Neural progenitor cell (in vitro differentiated cells): ENCODE measurements around the gene CLDN9. TPM values are rescaled to one million over a fixed set of nuclear protein-coding genes. Genes with fewer than 3 reads are reported as not detected.
A peak's percentile ranks its signal among the peaks of the same experiment; 100 is the strongest.

Experiments
- DNase-seq: peaks from one replicate; pipeline ENCODE4 v3.0.0-alpha.2; 2016; ENCODE audit warnings: low spot score
- H2AFZ ChIP-seq: fragments of 200-600 bp; sonication (generic); replicated peaks from 2 replicates; pipeline ENCODE4 v1.6.1; 2016; ENCODE audit warnings: antibody characterized with exemption
- H3F3A ChIP-seq: fragments of 200-600 bp; sonication (generic); 2 replicates; pipeline ENCODE4 v1.6.1; 2016; ENCODE audit warnings: antibody characterized with exemption, low read depth
- H3K27ac ChIP-seq: fragments of 200-600 bp; sonication (generic); 2 replicates; pipeline ENCODE4 v1.5.1; 2016; ENCODE audit warnings: mild to moderate bottlenecking
- H3K27me3 ChIP-seq: fragments of 200-600 bp; sonication (generic); 2 replicates; pipeline ENCODE4 v1.6.1; 2016; ENCODE audit warnings: mild to moderate bottlenecking, moderate library complexity
- H3K36me3 ChIP-seq: fragments of 200-600 bp; sonication (generic); 2 replicates; pipeline ENCODE4 v1.5.1; 2016
- H3K4me1 ChIP-seq: fragments of 200-600 bp; sonication (generic); 2 replicates; pipeline ENCODE4 v1.6.1; 2016; ENCODE audit warnings: mixed run types
- H3K4me2 ChIP-seq: fragments of 200-600 bp; sonication (generic); 2 replicates; pipeline ENCODE4 v1.6.1; 2016
- H3K4me3 ChIP-seq: fragments of 200-600 bp; sonication (generic); 2 replicates; pipeline ENCODE4 v1.5.1; 2016
- H3K79me2 ChIP-seq: fragments of 200-600 bp; sonication (generic); 2 replicates; pipeline ENCODE4 v1.6.1; 2016; ENCODE audit warnings: low read depth
- H3K9ac ChIP-seq: fragments of 200-600 bp; sonication (generic); 2 replicates; pipeline ENCODE4 v1.6.1; 2016
- H3K9me3 ChIP-seq: fragments of 200-600 bp; sonication (generic); 2 replicates; pipeline ENCODE4 v1.5.1; 2016; ENCODE audit warnings: low read depth
- H4K20me1 ChIP-seq: fragments of 200-600 bp; sonication (generic); 2 replicates; pipeline ENCODE4 v1.6.1; 2016; ENCODE audit warnings: low read depth
- H3K27ac Mint-ChIP-seq: 3 replicates; pipeline ENCODE4 v1.8.0; 2021; ENCODE audit warnings: mixed read lengths
- H3K27me3 Mint-ChIP-seq: 2 replicates; pipeline ENCODE4 v1.8.0; 2022; ENCODE audit warnings: low read depth, mild to moderate bottlenecking, inconsistent platforms, moderate library complexity, mixed read lengths; ENCODE audit not compliant: insufficient read depth
- H3K36me3 Mint-ChIP-seq: 3 replicates; pipeline ENCODE4 v1.8.0; 2021; ENCODE audit warnings: mixed read lengths
- H3K4me1 Mint-ChIP-seq: 3 replicates; pipeline ENCODE4 v1.8.0; 2021; ENCODE audit warnings: mixed read lengths
- H3K4me3 Mint-ChIP-seq: 3 replicates; pipeline ENCODE4 v1.8.0; 2021; ENCODE audit warnings: mild to moderate bottlenecking, moderate library complexity, mixed read lengths
- H3K9me3 Mint-ChIP-seq: 3 replicates; pipeline ENCODE4 v1.8.0; 2020; ENCODE audit warnings: mixed read lengths
- EZH2 ChIP-seq: fragments of 200-600 bp; sonication (generic); IDR thresholded peaks from 2 replicates; pipeline ENCODE4 v1.6.1; 2017; ENCODE audit warnings: antibody characterized with exemption, mild to moderate bottlenecking, moderate library complexity
- EZH2phosphoT487 ChIP-seq: fragments of 200-600 bp; sonication (generic); IDR thresholded peaks from 2 replicates; pipeline ENCODE4 v1.6.1; 2017; ENCODE audit warnings: antibody characterized with exemption
- total RNA-seq: library from RNA; depleted of rRNA; stranded (reverse); fragments of >200 nt; gene quantifications from 2 replicates; pipeline ENCODE4 v1.2.3, GENCODE V29; 2015; ENCODE audit warnings: low replicate concordance
- TF ChIP-seq, protein P1 (sequence below): fragments of 200-600 bp; sonication (generic); IDR thresholded peaks from 2 replicates; pipeline ENCODE4 v1.5.1; 2017; ENCODE audit warnings: antibody characterized with exemption, mild to moderate bottlenecking

The CLDN9 gene
- total RNA-seq, 1 donor from 2014 or later: not detected

GRCh38 chr16:2967211-2967631, 45.5 kb upstream of the CLDN9 start:
- H2AFZ ChIP-seq: no peak overlapping the region
- peaks cover 60% of the 10 kb centered on the region for H4K20me1 ChIP-seq
- H3K9ac ChIP-seq: no peak overlapping the region
- no peak overlapping the region for H3K27ac ChIP-seq
- TF ChIP-seq EZH2: peak; percentile 42
- peak; percentile 38 for TF ChIP-seq EZH2phosphoT487
- TF ChIP-seq, protein P1, sequence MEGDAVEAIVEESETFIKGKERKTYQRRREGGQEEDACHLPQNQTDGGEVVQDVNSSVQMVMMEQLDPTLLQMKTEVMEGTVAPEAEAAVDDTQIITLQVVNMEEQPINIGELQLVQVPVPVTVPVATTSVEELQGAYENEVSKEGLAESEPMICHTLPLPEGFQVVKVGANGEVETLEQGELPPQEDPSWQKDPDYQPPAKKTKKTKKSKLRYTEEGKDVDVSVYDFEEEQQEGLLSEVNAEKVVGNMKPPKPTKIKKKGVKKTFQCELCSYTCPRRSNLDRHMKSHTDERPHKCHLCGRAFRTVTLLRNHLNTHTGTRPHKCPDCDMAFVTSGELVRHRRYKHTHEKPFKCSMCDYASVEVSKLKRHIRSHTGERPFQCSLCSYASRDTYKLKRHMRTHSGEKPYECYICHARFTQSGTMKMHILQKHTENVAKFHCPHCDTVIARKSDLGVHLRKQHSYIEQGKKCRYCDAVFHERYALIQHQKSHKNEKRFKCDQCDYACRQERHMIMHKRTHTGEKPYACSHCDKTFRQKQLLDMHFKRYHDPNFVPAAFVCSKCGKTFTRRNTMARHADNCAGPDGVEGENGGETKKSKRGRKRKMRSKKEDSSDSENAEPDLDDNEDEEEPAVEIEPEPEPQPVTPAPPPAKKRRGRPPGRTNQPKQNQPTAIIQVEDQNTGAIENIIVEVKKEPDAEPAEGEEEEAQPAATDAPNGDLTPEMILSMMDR: no peak
- Mint-ChIP-seq H3K36me3 (peaks cover 4% of the 10 kb centered on the region), H3K27ac (no peak overlapping the region), H3K27me3 (peaks cover 17% of the 10 kb centered on the region), H3K9me3 (peaks cover 5% of the 10 kb centered on the region), H3K4me3 (no peak overlapping the region), H3K4me1 (peaks cover 21% of the 10 kb centered on the region)
- H3K27me3 ChIP-seq: peaks cover 66% of the 10 kb centered on the region
- H3K4me1 ChIP-seq: peaks cover 22% of the 10 kb centered on the region
- peak overlapping the region; percentile 9 for H3K4me2 ChIP-seq
- H3K36me3 ChIP-seq: no peaks in the 10 kb centered on the region
- no peaks in the 10 kb centered on the region for H3K9me3 ChIP-seq
- H3F3A ChIP-seq: peaks cover 57% of the 10 kb centered on the region
- no peaks in the 10 kb centered on the region for H3K79me2 ChIP-seq
- no peak overlapping the region for H3K4me3 ChIP-seq
- DNase-seq: no peak

GRCh38 chr16:2967721-2968161, 45.0 kb upstream of the CLDN9 start:
- no peak overlapping the region for H2AFZ ChIP-seq
- Mint-ChIP-seq H3K9me3 (peaks cover 5% of the 10 kb centered on the region), H3K36me3 (peaks cover 5% of the 10 kb centered on the region), H3K27me3 (peaks cover 16% of the 10 kb centered on the region), H3K27ac (no peak overlapping the region), H3K4me3 (peak overlapping the region; percentile 82), H3K4me1 (peaks cover 21% of the 10 kb centered on the region)
- no peak overlapping the region for H3K27ac ChIP-seq
- H3K4me2 ChIP-seq: no peak overlapping the region
- no peaks in the 10 kb centered on the region for H3K79me2 ChIP-seq
- peaks cover 61% of the 10 kb centered on the region for H3K27me3 ChIP-seq
- H3K4me3 ChIP-seq: no peak overlapping the region
- H3K9ac ChIP-seq: no peak overlapping the region
- H3F3A ChIP-seq: peaks cover 52% of the 10 kb centered on the region
- peaks cover 20% of the 10 kb centered on the region for H3K4me1 ChIP-seq
- H3K36me3 ChIP-seq: no peaks in the 10 kb centered on the region
- DNase-seq: no peak
- peaks cover 65% of the 10 kb centered on the region for H4K20me1 ChIP-seq
- TF ChIP-seq, protein P1: no peak
- TF ChIP-seq EZH2 (no peak), EZH2phosphoT487 (no peak)
- H3K9me3 ChIP-seq: no peaks in the 10 kb centered on the region

DNA sequence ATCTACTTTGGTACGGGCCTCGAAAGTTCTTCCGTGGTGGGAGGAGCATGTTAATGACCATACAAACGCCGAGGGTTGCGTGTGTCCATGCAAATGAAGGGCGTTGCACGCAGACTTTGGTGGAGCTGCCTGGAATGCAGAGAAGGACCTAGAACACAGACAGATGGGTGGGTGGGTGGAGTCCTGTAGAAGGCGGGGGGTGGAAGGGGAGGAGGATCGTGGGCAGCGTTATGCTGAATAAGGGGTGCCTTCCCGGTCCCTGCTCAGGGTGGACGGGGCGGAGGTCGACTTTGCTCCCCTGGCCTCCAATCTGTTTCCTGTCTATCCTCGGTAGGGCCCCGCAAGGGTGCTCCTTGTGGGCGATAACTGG, 44.4 kb upstream of the CLDN9 start:
- Histone ChIP-seq H3F3A (peaks cover 46% of the 10 kb centered on the region), H2AFZ (no peak overlapping the region), H3K27me3 (peaks cover 55% of the 10 kb centered on the region), H4K20me1 (peaks cover 71% of the 10 kb centered on the region), H3K9ac (no peak overlapping the region), H3K36me3 (no peaks in the 10 kb centered on the region), H3K4me1 (peaks cover 14% of the 10 kb centered on the region), H3K27ac (no peak overlapping the region), H3K9me3 (no peaks in the 10 kb centered on the region), H3K4me3 (peak overlapping the region; percentile 81), H3K4me2 (peak overlapping the region; percentile 91), H3K79me2 (no peaks in the 10 kb centered on the region)
- H3K4me1 Mint-ChIP-seq: peaks cover 21% of the 10 kb centered on the region
- H3K36me3 Mint-ChIP-seq: peaks cover 5% of the 10 kb centered on the region
- H3K9me3 Mint-ChIP-seq: peaks cover 5% of the 10 kb centered on the region
- H3K4me3 Mint-ChIP-seq: peak overlapping the region; percentile 82
- no peak overlapping the region for H3K27ac Mint-ChIP-seq
- H3K27me3 Mint-ChIP-seq: peaks cover 13% of the 10 kb centered on the region
- no peak for TF ChIP-seq EZH2phosphoT487
- TF ChIP-seq, protein P1: no peak
- no peak for TF ChIP-seq EZH2
- no peak for DNase-seq
